CD4-positive, alpha-beta T cell treated with Interleukin-6 at 100 ng/mL for 8 hours (primary cell): ENCODE measurements around the gene MDH2.
"Not testable (repeated sequence)": the region's sequence is repeated elsewhere in the genome, so short reads cannot be mapped to it uniquely, and the experiment has no call there.

Source experiments
- DNase-seq: peaks from one replicate; pipeline ENCODE4 v3.0.0-alpha.2; 2020; ENCODE audit warnings: mixed read lengths, low spot score

Gene MDH2

GRCh38 chr7:76072243-76073148, 24.6 kb downstream of the MDH2 start:
- no peak for DNase-seq

GRCh38 chr7:76073335-76073990, 25.6 kb downstream of the MDH2 start:
- DNase-seq: no peak

- no peak for DNase-seq
Measured at GRCh38 chr7:76074306-76074971, 26.5 kb downstream of the MDH2 start.

DNA sequence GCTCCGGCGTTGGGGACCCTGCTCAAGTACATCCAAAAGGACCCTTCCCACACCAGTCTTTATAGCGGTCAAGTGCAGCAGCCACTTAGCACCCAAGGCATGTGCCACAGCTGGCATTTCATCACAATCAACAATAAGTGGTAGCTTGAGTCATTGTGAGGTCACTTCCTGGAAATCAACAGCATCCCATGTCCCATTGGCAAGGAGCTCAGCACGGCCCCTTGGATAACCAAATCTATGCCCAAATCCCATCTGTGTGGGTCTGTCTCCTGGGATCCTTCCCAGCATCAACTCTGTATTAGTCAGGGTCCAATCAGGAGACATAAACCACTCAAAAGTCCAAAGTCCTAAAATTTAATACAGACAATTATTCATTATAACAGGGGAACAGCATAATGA, 27.1 kb downstream of the MDH2 start:
- no peak for DNase-seq

DNA sequence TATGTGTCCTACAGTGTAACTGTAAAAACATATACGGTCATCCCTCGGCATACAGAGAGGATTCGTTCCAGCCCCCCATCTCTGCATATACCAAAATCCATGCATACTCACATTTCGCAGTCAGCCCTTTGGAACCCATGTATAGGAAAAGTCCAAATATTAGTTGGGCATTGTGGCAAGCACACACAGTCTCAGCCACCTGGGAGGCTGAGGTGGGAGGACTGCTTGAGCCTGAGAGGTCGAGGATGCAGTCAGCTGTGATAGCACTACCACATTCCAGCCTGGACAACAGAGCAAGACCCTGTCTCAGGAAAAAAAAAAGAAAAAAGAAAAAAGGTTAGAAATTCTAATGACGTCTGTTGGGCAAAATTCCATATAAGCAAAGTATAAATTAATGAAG, 29.1 kb downstream of the MDH2 start:
- DNase-seq: no peak

- DNase-seq: no peak
Measured at GRCh38 chr7:76077435-76077834, 29.5 kb downstream of the MDH2 start.

- DNase-seq: no peak
Measured at GRCh38 chr7:76080204-76080603, 32.3 kb downstream of the MDH2 start.

- DNase-seq: not testable (repeated sequence)
Measured at GRCh38 chr7:76084115-76084514, 36.2 kb downstream of the MDH2 start.

- DNase-seq: no peak
Measured at GRCh38 chr7:76086070-76086469, 38.2 kb downstream of the MDH2 start.

DNA sequence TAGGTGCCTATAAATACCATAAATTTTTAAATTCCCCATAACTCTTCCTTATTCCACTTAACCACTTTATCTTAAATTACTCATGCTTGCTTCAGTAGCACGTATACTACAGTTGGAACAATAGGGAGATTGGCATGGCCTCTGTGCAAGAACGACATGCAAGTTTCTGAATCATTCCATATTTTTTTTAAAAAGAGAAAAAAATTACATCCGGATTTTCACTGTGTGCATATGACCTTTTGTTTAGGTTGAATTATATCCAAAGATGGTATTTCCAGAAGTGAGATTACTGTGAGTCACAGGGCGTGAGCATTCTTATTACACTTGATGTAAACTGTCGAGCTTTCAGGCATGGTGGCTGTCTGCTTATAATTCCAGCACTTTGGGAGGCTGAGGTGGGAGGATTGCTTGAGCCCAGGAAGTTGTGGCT, 39.5 kb downstream of the MDH2 start:
- not testable (repeated sequence) for DNase-seq

- DNase-seq: no peak
Measured at GRCh38 chr7:76089865-76090475, 42.1 kb downstream of the MDH2 start.

DNA sequence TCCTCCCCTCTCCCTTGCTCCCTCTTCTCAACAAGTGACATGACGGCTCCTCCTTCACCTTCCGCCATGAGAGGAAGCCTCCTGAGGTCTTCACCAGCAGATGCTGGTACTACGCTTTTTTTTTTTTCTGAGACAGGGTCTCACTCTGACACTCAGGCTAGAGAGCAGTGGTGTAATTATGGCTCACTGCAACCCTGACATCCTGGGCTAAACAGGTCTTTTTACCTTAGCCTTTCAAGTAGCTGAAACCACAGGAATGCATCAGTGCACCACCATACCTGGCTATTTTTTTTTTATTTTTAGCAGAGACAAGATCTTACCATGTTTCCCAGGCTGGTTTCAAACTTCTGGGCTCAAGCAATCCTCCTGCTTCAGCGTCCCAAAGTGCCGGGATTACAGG, 43.6 kb downstream of the MDH2 start:
- no peak for DNase-seq

- DNase-seq: not testable (repeated sequence)
Measured at GRCh38 chr7:76093531-76093930, 45.6 kb downstream of the MDH2 start.

DNA sequence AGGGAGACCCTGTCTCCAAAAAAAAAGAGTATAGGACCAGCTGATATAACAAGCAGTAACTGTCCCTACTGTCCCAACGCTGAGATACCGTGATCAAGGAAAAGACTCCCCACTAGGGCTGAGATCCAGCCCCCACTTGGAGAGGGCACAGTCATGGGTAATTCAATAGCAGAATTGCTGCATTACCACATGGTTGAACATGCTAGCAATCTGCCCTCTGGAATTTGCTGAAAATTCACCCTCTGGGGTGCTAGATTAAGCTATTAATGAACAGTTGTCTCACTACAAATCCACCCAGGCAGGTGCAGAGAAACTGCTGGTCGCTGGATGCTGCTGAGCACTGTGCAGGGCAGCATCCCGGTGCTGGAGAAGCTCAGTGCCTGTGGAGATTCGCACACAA, 46.4 kb downstream of the MDH2 start:
- DNase-seq: not testable (repeated sequence)

DNA sequence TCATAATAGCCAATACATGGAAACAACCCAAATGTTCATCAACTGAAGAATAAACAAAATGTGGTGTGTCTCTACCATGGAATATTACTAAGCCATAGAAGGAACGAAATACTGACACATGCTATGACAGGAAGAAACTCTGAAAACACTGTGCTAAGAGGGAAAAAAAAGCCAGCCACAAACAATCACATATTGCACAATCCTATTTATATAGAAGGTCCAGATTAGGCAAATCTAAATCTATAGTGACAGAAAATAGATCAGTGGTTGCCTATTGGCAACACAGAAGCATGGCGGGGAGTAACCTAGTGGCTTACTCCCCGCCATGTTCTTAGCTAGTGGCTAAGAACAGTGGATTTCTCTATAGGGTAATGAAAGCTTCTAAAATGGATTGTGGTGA, 48.0 kb downstream of the MDH2 start:
- no peak for DNase-seq

DNA sequence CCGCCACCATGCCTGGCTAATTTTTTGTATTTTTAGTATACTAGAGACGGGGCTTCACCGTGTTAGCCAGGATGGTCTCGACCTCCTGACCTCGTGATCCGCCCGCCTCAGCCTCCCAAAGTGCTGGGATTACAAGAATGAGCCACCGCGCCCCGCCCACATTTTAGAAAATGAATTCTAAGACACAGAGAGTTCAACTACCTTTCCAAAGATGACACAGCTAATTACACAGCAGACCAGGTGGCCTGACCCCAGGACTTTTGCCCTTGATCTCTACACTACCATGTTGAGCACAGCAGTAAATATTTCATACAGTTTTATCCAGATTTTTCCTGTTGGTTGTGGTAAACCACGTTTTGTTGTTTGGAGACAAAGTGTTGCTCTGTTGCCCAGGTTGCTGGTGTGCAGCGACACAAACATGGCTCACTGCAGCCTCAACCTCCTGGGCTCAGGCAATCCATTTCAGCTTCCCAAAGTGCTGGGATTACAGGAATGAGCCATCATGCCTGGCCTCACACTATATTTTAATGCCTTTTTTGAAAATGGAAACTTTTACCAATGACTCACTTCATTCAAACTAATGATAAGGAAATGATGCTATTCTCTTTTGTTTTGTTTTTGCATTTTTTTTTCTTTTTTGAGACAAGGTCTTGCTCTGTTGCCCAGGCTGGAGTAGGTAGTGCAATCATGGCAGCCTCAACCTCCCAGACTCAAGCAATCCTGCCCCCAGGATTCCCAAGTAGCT, 54.0 kb downstream of the MDH2 start:
- DNase-seq: not testable (repeated sequence)

- DNase-seq: not testable (repeated sequence)
Measured at GRCh38 chr7:76103788-76104187, 55.9 kb downstream of the MDH2 start.

DNA sequence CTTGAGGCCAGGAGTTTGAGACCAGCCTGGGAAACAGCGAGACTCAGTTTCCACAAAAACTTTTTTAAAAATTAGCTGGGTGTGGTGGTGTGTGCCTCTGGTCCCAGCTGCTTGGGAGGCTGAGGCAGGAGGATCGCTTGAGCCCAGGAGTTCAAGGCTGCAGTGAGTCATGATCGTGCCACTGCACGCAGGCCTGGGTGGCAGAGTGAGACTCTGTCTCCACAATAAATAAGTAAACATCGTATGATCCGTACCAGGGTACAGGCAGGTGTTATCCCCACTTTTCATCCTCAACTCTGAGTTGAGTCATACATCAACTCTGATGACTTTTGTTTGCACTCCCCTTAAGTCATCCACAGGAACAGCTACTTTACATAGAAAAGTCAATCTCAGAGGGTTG, 58.2 kb downstream of the MDH2 start:
- not testable (repeated sequence) for DNase-seq

DNA sequence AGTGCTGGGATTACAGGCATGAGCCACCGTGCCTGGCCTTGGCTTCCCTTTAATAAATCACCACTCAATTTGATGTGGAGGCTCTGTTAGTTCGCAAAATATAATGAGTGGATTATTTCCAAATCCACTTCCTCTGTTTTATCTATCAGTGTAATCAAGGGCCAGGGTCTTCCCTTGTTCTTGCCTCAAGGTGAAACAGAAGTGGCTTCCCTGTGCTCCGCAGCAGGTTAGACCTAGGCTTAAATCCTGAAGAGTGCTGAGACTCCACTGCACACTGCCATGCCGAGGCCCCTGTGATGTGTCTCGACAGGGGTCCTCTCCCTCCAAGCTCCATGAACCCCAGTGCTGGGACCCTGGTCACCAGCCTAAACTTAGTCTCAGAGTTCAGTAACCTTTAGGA, 59.0 kb downstream of the MDH2 start:
- DNase-seq: no peak

- no peak for DNase-seq
Measured at GRCh38 chr7:76108540-76109233, 60.8 kb downstream of the MDH2 start.

DNA sequence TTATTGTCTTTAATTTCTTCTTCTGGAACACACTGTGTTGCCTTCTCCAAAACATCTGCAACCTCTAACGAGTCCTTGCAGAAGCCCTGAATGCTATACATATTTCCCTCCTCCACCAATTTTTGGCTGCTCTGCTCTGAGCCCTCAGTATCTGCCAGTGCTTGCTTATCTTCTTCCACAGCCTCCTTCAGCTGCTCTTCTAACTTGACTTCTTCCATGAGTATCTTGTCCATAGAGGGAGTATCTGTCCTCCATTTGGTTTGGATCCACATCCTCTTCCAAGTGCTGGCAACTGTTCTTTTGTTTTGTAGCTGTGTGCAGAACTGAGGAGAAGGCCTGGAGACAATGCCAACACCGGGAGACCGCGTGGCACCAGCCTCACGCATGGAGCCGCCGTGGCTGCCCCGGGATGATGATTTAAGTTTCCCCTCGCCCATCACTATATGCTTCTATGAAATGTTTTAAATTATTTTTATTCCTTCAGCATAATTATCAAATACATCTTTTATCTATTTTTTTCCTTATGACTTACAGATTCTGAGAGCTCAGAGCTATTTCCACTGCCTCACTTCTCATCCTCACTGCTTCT, 65.2 kb downstream of the MDH2 start:
- not testable (repeated sequence) for DNase-seq
